Kidney (tissue), 14 donors: ENCODE measurements around the gene GPR84. TPM values are rescaled to one million over a fixed set of nuclear protein-coding genes. Genes with fewer than 3 reads are reported as not detected.

Experiments
- DNase-seq, 5 donors: peaks; one replicate each; pipeline ENCODE4 v3.0.0-alpha.2; 2013 to 2020
- FAIRE-seq: peaks from 2 replicates; lab custom pipeline; 2012; peaks lifted over from hg19 to GRCh38; lab: Jason Lieb, UNC
- H3K27ac ChIP-seq, 2 donors: one replicate each; pipeline ENCODE4 v1.7.0; 2013; ENCODE audit warnings: low read depth in 2 of 2, low read length in 2 of 2, inconsistent platforms in 1 of 2
- H3K27me3 ChIP-seq: one replicate; pipeline ENCODE4 v1.7.1; 2013; ENCODE audit warnings: low read length, inconsistent platforms; ENCODE audit not compliant: control insufficient read depth, insufficient read depth
- H3K36me3 ChIP-seq, 3 donors: one replicate each; pipeline versions ENCODE4 v1.7.0 to v1.7.1; 2013; ENCODE audit warnings: low read length in 3 of 3, control low read depth in 1 of 3, inconsistent platforms in 1 of 3; ENCODE audit not compliant: insufficient read depth in 3 of 3, control insufficient read depth in 2 of 3
- H3K4me1 ChIP-seq, 3 donors: one replicate each; pipeline versions ENCODE4 v1.7.0 to v1.7.1; 2013; ENCODE audit warnings: low read length in 3 of 3, inconsistent platforms in 1 of 3, low read depth in 1 of 3; ENCODE audit not compliant: control insufficient read depth in 2 of 3, insufficient read depth in 2 of 3
- H3K4me3 ChIP-seq, 3 donors: one replicate each; pipeline versions ENCODE4 v1.7.0 to v1.8.1; 2013; ENCODE audit warnings: low read length in 3 of 3, control low read depth in 1 of 3, inconsistent platforms in 1 of 3
- H3K9ac ChIP-seq, 3 donors: one replicate each; pipeline versions ENCODE4 v1.7.0 to v1.7.1; 2013; ENCODE audit warnings: low read length in 3 of 3, control low read depth in 1 of 3, inconsistent platforms in 1 of 3
- H3K9me3 ChIP-seq, 3 donors: one replicate each; pipeline versions ENCODE4 v1.7.0 to v1.7.1; 2013; ENCODE audit warnings: low read length in 3 of 3, control low read depth in 1 of 3, inconsistent platforms in 1 of 3; ENCODE audit not compliant: control insufficient read depth in 2 of 3, insufficient read depth in 1 of 3
- intact Hi-C: fragments of 100-400 bp; cut with DNase I; formaldehyde crosslinking; loops from one replicate; pipeline ENCODE4 v1.11.1; 2022
- microRNA-seq: library from miRNA; unstranded; fragments of <30 nt; microRNA quantifications from one replicate; pipeline ENCODE4 v1.2.0, GENCODE V29; 2020
- polyA plus RNA-seq: library from polyadenylated mRNA; stranded (reverse); fragments of 350-450 nt; fragmentation: Illumina TruSeq; extraction: RNeasy Lipid Tissue Mini Kit (QIAGEN cat#74804); gene quantifications from one replicate; pipeline ENCODE4 v1.2.3, GENCODE V29; 2014; ENCODE audit warnings: low read depth, low replicate concordance; ENCODE audit not compliant: insufficient read depth
- total RNA-seq: library from RNA; stranded (reverse); fragmentation: NEBNext Ultra II Directional; extraction: Animal tissue kit (Norgen Biotek cat#: 25700); gene quantifications from one replicate; pipeline ENCODE4 v1.2.1, GENCODE V29; 2021
- TF ChIP-seq, protein P1 (sequence below): IDR thresholded peaks from 3 replicates; pipeline ENCODE4 v1.5.1; 2012; ENCODE audit warnings: mild to moderate bottlenecking, moderate library complexity, borderline replicate concordance; ENCODE audit not compliant: insufficient read depth; ENCODE audit errors: extremely low read depth
- donor health status: control.
- donor health status: control.
- donor health status: control.
- donor health status: control.
- donor health status: control.
- donor health status: DM: yes; HTN: yes; CAD: no.
- donor health status: Normal renal cell carcinoma (clear cell type).

Gene GPR84
- total and polyA plus RNA-seq, 2 donors from 2014 or later = 1.7 TPM; not detected in 1

DNA sequence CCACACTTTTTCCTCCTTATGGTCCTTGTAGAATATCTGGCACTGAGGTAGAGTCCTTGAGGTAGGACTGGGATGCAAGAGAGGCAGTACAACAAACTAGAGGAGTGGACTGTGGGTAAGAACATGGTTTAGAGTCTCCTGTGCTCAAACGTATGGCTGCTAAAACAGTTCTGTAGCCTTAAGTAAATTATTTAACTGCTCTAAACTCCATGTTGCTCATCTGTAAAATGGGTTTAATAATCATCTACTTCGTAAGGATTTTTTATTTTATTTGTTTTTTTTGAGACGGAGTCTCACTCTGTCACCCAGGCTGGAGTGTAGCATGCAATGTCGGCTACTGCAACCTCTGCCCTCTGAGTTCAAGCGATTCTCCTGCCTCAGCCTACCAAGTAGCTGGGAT is 42.9 kb downstream of the GPR84 start:
- H3K4me3 ChIP-seq = no peak overlapping the region
- H3K4me1 ChIP-seq = peaks cover 0 to 4% (median 0%) of the 10 kb centered on the region in 3 donors
- no peak for DNase-seq
- H3K27ac ChIP-seq = no peak overlapping the region
- FAIRE-seq = no peak
- H3K9ac ChIP-seq = no peak overlapping the region
- no peaks in the 10 kb centered on the region for H3K9me3 ChIP-seq
- no peaks in the 10 kb centered on the region for H3K36me3 ChIP-seq
- TF ChIP-seq, protein P1, sequence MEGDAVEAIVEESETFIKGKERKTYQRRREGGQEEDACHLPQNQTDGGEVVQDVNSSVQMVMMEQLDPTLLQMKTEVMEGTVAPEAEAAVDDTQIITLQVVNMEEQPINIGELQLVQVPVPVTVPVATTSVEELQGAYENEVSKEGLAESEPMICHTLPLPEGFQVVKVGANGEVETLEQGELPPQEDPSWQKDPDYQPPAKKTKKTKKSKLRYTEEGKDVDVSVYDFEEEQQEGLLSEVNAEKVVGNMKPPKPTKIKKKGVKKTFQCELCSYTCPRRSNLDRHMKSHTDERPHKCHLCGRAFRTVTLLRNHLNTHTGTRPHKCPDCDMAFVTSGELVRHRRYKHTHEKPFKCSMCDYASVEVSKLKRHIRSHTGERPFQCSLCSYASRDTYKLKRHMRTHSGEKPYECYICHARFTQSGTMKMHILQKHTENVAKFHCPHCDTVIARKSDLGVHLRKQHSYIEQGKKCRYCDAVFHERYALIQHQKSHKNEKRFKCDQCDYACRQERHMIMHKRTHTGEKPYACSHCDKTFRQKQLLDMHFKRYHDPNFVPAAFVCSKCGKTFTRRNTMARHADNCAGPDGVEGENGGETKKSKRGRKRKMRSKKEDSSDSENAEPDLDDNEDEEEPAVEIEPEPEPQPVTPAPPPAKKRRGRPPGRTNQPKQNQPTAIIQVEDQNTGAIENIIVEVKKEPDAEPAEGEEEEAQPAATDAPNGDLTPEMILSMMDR = no peak
- no peaks in the 10 kb centered on the region for H3K27me3 ChIP-seq
- intact Hi-C loops = no loop called here

Small RNA genes lying within 50 kb of the gene (microRNA-seq; reads per million reads assigned to microRNA genes)
- 431 reads per million, percentile 72 among the genes with 10 or more reads in this experiment for gene MIR148B

Other genes starting within 250 kb of the GPR84 start
- gene SMUG1, start 175.5 kb downstream of the GPR84 start, total RNA-seq = 27.6 TPM
- 68.3 TPM for gene SMUG1, start 175.5 kb downstream of the GPR84 start, polyA plus RNA-seq
- 112 TPM for gene CBX5, start 84.4 kb downstream of the GPR84 start, total RNA-seq
- 15.0 TPM for gene CBX5, start 84.4 kb downstream of the GPR84 start, polyA plus RNA-seq
- 964 TPM for gene HNRNPA1, start 83.8 kb downstream of the GPR84 start, total RNA-seq
- 648 TPM for gene HNRNPA1, start 83.8 kb downstream of the GPR84 start, polyA plus RNA-seq
- gene NFE2, start 63.5 kb downstream of the GPR84 start, total RNA-seq = 1.6 TPM
- not detected for gene NFE2, start 63.5 kb downstream of the GPR84 start, polyA plus RNA-seq
- 141 TPM for gene COPZ1, start 39.4 kb downstream of the GPR84 start, total RNA-seq
- 181 TPM for gene COPZ1, start 39.4 kb downstream of the GPR84 start, polyA plus RNA-seq
- gene ZNF385A, start 20.2 kb upstream of the GPR84 start, total RNA-seq = 16.6 TPM
- gene ZNF385A, start 20.2 kb upstream of the GPR84 start, polyA plus RNA-seq = 10.2 TPM
- 65.6 TPM for gene ITGA5, start 54.8 kb upstream of the GPR84 start, total RNA-seq
- 11.4 TPM for gene ITGA5, start 54.8 kb upstream of the GPR84 start, polyA plus RNA-seq
- gene GTSF1, start 109.1 kb upstream of the GPR84 start, total RNA-seq = 0.72 TPM
- not detected for gene GTSF1, start 109.1 kb upstream of the GPR84 start, polyA plus RNA-seq
- 36.3 TPM for gene NCKAP1L, start 133.3 kb upstream of the GPR84 start, total RNA-seq
- gene NCKAP1L, start 133.3 kb upstream of the GPR84 start, polyA plus RNA-seq = 1.8 TPM
- 7.5 TPM for gene PDE1B, start 185.1 kb upstream of the GPR84 start, total RNA-seq
- 4.4 TPM for gene PDE1B, start 185.1 kb upstream of the GPR84 start, polyA plus RNA-seq
- 128 TPM for gene PPP1R1A, start 224.2 kb upstream of the GPR84 start, total RNA-seq
- gene PPP1R1A, start 224.2 kb upstream of the GPR84 start, polyA plus RNA-seq = 217 TPM